ENCODE results near the gene CGB7.

Gene CGB7

DNA sequence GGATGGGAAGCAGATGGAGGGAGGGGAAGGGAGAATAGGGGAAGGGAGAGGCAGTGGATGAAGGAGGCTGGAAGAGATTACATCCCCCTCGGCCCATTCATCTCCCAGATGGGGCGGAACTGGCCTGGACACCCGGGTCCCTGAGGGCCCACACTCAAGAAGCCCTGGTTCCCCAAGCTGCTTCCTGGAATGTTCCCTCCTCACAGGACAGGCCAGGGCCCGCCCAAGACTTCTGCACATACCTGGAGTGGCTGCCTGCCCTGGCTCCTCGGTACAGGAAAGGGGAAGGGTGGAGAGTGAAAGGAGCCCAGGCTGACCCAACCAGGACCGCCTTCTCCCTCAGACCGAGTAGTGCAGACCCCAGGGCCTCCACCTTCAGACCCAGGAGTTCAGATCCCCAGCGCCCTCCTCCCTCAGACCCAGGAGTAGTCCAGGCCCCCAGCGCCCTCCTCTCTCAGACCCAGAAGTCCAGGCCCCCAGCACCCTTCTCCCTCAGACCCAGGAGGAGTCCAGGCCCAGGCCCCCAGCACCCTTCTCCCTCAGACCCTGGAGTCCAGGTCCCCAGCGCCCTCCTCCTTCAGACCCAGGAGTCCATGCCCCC, 6.6 kb upstream of the CGB7 start:
- no peak for TF ChIP-seq SIN3A (IDR thresholded peaks at IDR 0.05; ENCODE audit: borderline replicate concordance, insufficient read depth, low read length)
- TF ChIP-seq TAF1 (IDR thresholded peaks at IDR 0.05; ENCODE audit: borderline replicate concordance, insufficient read depth, low read length): no peak
- TF ChIP-seq, protein P1, sequence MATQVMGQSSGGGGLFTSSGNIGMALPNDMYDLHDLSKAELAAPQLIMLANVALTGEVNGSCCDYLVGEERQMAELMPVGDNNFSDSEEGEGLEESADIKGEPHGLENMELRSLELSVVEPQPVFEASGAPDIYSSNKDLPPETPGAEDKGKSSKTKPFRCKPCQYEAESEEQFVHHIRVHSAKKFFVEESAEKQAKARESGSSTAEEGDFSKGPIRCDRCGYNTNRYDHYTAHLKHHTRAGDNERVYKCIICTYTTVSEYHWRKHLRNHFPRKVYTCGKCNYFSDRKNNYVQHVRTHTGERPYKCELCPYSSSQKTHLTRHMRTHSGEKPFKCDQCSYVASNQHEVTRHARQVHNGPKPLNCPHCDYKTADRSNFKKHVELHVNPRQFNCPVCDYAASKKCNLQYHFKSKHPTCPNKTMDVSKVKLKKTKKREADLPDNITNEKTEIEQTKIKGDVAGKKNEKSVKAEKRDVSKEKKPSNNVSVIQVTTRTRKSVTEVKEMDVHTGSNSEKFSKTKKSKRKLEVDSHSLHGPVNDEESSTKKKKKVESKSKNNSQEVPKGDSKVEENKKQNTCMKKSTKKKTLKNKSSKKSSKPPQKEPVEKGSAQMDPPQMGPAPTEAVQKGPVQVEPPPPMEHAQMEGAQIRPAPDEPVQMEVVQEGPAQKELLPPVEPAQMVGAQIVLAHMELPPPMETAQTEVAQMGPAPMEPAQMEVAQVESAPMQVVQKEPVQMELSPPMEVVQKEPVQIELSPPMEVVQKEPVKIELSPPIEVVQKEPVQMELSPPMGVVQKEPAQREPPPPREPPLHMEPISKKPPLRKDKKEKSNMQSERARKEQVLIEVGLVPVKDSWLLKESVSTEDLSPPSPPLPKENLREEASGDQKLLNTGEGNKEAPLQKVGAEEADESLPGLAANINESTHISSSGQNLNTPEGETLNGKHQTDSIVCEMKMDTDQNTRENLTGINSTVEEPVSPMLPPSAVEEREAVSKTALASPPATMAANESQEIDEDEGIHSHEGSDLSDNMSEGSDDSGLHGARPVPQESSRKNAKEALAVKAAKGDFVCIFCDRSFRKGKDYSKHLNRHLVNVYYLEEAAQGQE (IDR thresholded peaks at IDR 0.05; ENCODE audit: insufficient read depth in 1 of 2, low read depth in 2 of 2, low read length in 2 of 2): no peak
- no peak for TF ChIP-seq POLR2AphosphoS5 (IDR thresholded peaks at IDR 0.05; ENCODE audit: low read depth, low read length)
- no peak for TF ChIP-seq FOXP2 (optimal IDR thresholded peaks at IDR 0.05; ENCODE audit: borderline replicate concordance, extremely low read depth, extremely low read length, insufficient read depth)

DNA sequence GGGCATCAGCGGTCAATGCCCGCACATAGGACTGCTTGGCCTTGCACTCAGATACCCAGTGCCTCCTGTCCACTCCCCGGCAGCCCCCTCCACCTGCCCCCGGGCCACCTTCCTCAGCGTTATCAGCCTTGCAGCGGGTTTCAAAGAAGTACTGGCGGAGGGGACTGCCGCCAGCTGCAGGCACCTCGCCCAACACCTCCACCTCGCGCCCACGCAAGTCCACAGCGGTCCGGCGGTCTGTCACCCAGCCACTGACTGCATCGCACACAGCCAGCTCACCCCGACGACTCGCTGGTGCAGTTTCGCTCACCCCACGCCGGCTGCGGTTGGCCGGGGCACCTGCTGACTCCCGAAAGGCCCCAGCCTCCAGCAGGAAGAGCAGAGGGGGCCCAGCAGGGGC, 3.9 kb upstream of the CGB7 start:
- TF ChIP-seq, protein P1 (IDR thresholded peaks at IDR 0.05; ENCODE audit: insufficient read depth in 1 of 2, low read depth in 2 of 2, low read length in 2 of 2): no peak
- TF ChIP-seq POLR2AphosphoS5 (IDR thresholded peaks at IDR 0.05; ENCODE audit: low read depth, low read length) (no peak), FOXP2 (optimal IDR thresholded peaks at IDR 0.05; ENCODE audit: borderline replicate concordance, extremely low read depth, extremely low read length, insufficient read depth) (no peak), SIN3A (IDR thresholded peaks at IDR 0.05; ENCODE audit: borderline replicate concordance, insufficient read depth, low read length) (no peak)

DNA sequence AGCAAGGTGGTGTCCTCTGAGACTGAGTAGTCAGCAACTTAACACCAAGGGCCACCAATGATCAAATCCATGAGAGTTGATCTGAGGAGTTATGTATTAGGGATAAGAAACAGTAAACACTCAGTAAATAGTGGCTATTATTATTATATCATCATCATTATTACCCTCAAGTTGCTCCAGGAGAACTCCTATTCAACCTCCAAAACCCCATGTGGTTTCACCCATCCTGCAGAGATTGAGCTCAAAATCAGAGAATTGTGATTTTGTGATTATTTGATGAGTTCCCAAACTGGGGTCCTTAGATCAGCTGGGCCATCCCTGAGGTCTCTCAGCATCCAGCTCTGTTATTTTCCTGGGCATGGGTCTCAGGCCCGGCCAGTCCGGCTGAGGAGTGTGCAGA, 3.5 kb upstream of the CGB7 start:
- no peak for TF ChIP-seq SIN3A (IDR thresholded peaks at IDR 0.05; ENCODE audit: borderline replicate concordance, insufficient read depth, low read length)
- TF ChIP-seq TAF1 (IDR thresholded peaks at IDR 0.05; ENCODE audit: borderline replicate concordance, insufficient read depth, low read length): no peak
- TF ChIP-seq, protein P1 (IDR thresholded peaks at IDR 0.05; ENCODE audit: insufficient read depth in 1 of 2, low read depth in 2 of 2, low read length in 2 of 2): no peak
- no peak for TF ChIP-seq POLR2AphosphoS5 (IDR thresholded peaks at IDR 0.05; ENCODE audit: low read depth, low read length)
- no peak for TF ChIP-seq FOXP2 (optimal IDR thresholded peaks at IDR 0.05; ENCODE audit: borderline replicate concordance, extremely low read depth, extremely low read length, insufficient read depth)

DNA sequence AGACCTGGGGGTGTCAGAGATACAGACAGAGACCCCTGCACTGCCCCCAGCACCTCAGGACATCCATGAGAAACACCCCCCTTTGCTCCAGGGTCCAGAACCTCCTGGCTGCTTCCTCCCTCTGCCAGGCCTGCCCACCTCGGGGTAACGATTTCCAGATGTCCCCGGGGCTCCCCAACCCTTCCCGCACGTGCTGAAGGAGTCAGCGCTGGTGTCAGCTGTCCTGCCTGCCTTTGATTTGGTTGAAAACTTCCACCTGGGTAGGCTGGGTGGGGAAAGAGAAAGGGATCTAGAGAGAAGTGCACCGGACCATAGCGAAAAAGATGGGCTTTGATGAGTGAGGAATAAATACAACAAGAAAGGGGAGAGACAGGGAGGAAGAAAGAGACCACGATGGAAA, 1.5 kb upstream of the CGB7 start:
- TF ChIP-seq TAF1 (IDR thresholded peaks at IDR 0.05; ENCODE audit: borderline replicate concordance, insufficient read depth, low read length): no peak
- TF ChIP-seq SIN3A (IDR thresholded peaks at IDR 0.05; ENCODE audit: borderline replicate concordance, insufficient read depth, low read length): no peak
- TF ChIP-seq FOXP2 (optimal IDR thresholded peaks at IDR 0.05; ENCODE audit: borderline replicate concordance, extremely low read depth, extremely low read length, insufficient read depth): no peak
- TF ChIP-seq POLR2AphosphoS5 (IDR thresholded peaks at IDR 0.05; ENCODE audit: low read depth, low read length): no peak
- TF ChIP-seq, protein P1 (IDR thresholded peaks at IDR 0.05; ENCODE audit: insufficient read depth in 1 of 2, low read depth in 2 of 2, low read length in 2 of 2): no peak

DNA sequence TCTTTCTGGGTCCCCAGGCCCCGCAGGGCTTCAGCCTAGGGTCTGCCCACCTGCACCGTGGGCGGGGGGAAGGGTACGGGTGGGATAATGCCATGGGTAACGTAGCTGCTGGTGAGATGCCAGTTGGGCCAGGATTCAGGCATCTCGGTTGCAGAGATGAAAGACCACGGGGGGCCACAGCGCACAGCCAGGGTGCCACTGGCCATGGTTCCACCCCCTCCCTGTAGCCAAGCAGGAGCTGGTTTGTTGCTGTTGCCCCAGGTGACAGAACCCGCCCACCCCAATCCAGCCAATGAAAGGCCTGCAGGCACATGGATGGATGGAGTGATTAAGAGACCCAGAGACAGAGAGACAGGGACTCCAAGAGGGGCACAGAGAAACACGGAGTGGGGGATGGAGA, 1.0 kb upstream of the CGB7 start:
- no peak for TF ChIP-seq FOXP2 (optimal IDR thresholded peaks at IDR 0.05; ENCODE audit: borderline replicate concordance, extremely low read depth, extremely low read length, insufficient read depth)
- TF ChIP-seq SIN3A (IDR thresholded peaks at IDR 0.05; ENCODE audit: borderline replicate concordance, insufficient read depth, low read length): no peak
- no peak for TF ChIP-seq TAF1 (IDR thresholded peaks at IDR 0.05; ENCODE audit: borderline replicate concordance, insufficient read depth, low read length)
- no peak for TF ChIP-seq POLR2AphosphoS5 (IDR thresholded peaks at IDR 0.05; ENCODE audit: low read depth, low read length)
- TF ChIP-seq, protein P1 (IDR thresholded peaks at IDR 0.05; ENCODE audit: insufficient read depth in 1 of 2, low read depth in 2 of 2, low read length in 2 of 2): no peak
